ENCODE data around the gene COQ4.

DNA sequence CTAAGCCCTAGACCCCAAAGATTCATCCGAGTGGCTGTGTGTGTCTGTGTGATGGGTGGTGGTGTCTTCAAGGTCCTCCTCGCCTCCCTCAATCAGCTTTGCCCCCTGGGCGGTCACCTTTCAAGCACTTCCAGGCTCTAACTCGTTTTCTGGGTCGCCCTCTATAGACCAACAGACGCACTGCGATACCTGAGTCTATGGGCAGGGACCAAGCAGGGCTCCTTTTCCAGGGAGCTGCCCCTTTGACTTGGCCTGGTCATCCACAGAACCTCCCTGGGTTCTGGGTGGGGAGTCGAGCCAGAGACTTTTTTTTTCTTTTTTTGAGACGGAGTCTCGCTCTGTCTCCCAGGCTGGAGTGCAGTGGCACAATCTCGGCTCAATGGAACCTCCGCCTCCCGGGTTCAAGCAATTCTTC is 18.8 kb downstream of the COQ4 start:
- TF ChIP-seq ISL1 (CRISPR knock-in tag; IDR thresholded peaks at IDR 0.05) (no peak), CREB5 (CRISPR knock-in tag; IDR thresholded peaks at IDR 0.05; ENCODE audit: low read depth) (no peak), RARB (CRISPR knock-in tag; IDR thresholded peaks at IDR 0.05) (no peak)
